AG04450 (cell line): ENCODE data around the gene GALK2. TPM values are rescaled to one million over a fixed set of nuclear protein-coding genes. Genes with fewer than 3 reads are reported as not detected.
A peak's percentile ranks its signal among the peaks of the same experiment; 100 is the strongest.

Experiments used
- CTCF ChIA-PET: fragments of 300-600, 350-600 bp; formaldehyde crosslinking; extraction: SDS; loops from one replicate; lab custom pipeline; 2022; ENCODE audit warnings: antibody characterized with exemption, inconsistent platforms; lab: Charles Lee
- POLR2A ChIA-PET: fragments of 350-600 bp; formaldehyde crosslinking; extraction: SDS; loops from one replicate; lab custom pipeline; 2021; ENCODE audit warnings: antibody characterized with exemption, inconsistent platforms; lab: Yijun Ruan, JAX
- DNase-seq: peaks from one replicate; pipeline ENCODE4 v3.0.0-alpha.2; 2011; ENCODE audit warnings: low read depth, low spot score
- H3K27ac ChIP-seq: one replicate; pipeline ENCODE4 v1.5.1; 2012; ENCODE audit warnings: low read depth, low read length, control low read depth
- H3K27me3 ChIP-seq: one replicate; pipeline ENCODE4 v1.6.0; 2012; ENCODE audit warnings: low read length; ENCODE audit not compliant: control insufficient read depth, insufficient read depth
- H3K4me3 ChIP-seq: 2 replicates; pipeline ENCODE4 v1.5.1; 2011; ENCODE audit warnings: mild to moderate bottlenecking, low read depth, low read length, control low read depth
- H3K9me3 ChIP-seq: 2 replicates; pipeline ENCODE4 v1.5.1; 2012; ENCODE audit warnings: low read length; ENCODE audit not compliant: control insufficient read depth, insufficient read depth
- polyA plus RNA-seq: library from polyadenylated mRNA; depleted of rRNA; stranded (reverse); fragments of >200 nt; gene quantifications from 2 replicates; pipeline ENCODE4 v1.2.3, GENCODE V29; 2011
- TF ChIP-seq, protein P1 (sequence below): IDR thresholded peaks from 2 replicates; pipeline ENCODE4 v1.5.1; 2011; ENCODE audit warnings: low read depth, low read length, control low read depth, inconsistent platforms

Gene GALK2
- polyA plus RNA-seq, 1 experiment: 32.2 TPM

DNA sequence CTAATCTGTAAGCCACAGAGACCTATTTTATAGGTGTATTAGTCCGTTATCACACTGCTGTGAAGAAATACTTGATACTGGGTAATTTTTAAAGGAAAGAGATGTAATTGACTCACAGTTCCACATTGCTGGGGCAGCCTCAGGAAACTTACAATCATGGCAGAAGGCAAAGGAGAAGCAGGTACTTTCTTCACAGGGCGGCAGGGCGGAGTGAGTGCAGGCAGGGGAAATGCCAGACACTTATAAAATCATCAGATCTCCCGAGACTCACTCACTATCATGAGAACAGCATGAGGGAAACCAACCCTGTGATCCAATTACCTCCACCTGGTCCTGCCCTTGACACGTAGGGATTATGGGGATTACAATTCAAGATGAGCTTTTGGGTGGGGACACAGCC is 108.7 kb downstream of the GALK2 start:
- DNase-seq: no peak
- TF ChIP-seq, protein P1, sequence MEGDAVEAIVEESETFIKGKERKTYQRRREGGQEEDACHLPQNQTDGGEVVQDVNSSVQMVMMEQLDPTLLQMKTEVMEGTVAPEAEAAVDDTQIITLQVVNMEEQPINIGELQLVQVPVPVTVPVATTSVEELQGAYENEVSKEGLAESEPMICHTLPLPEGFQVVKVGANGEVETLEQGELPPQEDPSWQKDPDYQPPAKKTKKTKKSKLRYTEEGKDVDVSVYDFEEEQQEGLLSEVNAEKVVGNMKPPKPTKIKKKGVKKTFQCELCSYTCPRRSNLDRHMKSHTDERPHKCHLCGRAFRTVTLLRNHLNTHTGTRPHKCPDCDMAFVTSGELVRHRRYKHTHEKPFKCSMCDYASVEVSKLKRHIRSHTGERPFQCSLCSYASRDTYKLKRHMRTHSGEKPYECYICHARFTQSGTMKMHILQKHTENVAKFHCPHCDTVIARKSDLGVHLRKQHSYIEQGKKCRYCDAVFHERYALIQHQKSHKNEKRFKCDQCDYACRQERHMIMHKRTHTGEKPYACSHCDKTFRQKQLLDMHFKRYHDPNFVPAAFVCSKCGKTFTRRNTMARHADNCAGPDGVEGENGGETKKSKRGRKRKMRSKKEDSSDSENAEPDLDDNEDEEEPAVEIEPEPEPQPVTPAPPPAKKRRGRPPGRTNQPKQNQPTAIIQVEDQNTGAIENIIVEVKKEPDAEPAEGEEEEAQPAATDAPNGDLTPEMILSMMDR: no peak
- H3K27me3 ChIP-seq: no peaks in the 10 kb centered on the region
- POLR2A ChIA-PET: no interaction called here
- no peak overlapping the region for H3K4me3 ChIP-seq
- H3K9me3 ChIP-seq: peaks cover 2% of the 10 kb centered on the region; the same call in 1 of the 2 replicates
- CTCF ChIA-PET: no interaction called here
- H3K27ac ChIP-seq: no peak overlapping the region

- Histone ChIP-seq H3K27ac (no peak overlapping the region), H3K4me3 (no peak overlapping the region), H3K9me3 (peaks cover 2% of the 10 kb centered on the region; the same call in 1 of the 2 replicates), H3K27me3 (no peaks in the 10 kb centered on the region)
- POLR2A ChIA-PET: no interaction called here
- no peak for DNase-seq
- TF ChIP-seq, protein P1: no peak
- CTCF ChIA-PET: no interaction called here
Observed at GRCh38 chr15:49279521-49280456, 109.7 kb downstream of the GALK2 start.

DNA sequence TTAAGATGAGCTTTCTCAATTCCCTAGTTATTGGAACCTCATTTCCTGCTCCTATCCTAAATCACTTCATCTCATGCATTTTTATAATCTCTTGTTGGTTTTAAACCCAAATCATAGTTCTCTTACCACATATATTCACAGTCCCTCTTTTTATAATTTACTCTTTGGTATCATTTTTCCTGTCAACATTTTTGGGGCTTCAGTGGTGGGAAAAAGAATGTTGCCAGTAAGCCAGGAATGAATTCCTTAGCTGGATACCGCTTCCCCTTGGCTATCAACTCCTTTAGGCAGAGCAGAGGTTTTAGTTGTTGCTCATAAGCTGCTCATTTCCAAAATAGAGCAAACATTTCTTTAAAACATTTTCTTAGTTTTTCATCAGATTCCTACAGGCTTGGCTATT is 112.3 kb downstream of the GALK2 start:
- no peaks in the 10 kb centered on the region; the same call in 1 of the 2 replicates for H3K9me3 ChIP-seq
- ChIA-PET CTCF (no interaction called here), POLR2A (interaction anchor here (1.3 kb wide), 2 partner anchors 40 to 209 kb away, joined by 4 read pairs; no protein-coding TSS in a partner anchor)
- H3K4me3 ChIP-seq: no peak overlapping the region
- peak; percentile 79 for DNase-seq
- H3K27ac ChIP-seq: peak overlapping the region; percentile 66
- H3K27me3 ChIP-seq: no peaks in the 10 kb centered on the region
- TF ChIP-seq, protein P1: no peak

DNA sequence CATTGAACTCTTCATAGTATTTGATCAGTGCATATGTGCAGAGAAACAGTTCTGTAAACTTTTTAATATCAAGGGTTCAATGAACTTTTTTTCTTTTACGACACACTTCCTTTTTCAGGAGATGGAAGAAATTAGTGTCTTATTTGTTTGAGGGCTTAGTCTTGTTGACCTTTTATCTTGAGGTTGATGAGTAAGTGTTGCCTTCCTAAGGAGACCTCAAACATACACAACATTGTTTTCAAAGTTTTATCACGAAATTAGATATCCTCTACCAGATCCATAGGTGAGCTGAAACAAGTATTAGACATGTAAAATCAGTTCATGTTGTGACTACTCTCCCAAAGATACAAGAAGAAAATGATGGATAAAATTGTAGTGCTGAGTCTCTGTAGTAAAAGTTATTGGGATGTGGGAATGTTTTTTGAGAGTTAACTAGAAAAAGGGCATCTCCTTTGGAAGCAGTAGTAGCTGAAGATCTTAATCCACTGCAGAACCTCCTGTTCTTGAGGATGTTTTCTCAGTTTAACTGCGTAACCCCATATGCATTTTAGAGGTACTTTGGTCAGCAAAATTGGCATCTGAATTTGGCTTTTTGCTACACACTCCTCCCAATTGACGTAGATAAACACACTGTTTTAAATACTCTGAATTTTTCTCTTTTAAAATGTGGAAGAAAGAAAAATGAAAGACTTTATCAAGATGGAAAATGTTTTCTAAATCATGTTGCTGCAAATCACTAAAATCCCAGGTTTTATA is 116.8 kb downstream of the GALK2 start:
- ChIA-PET CTCF (no interaction called here), POLR2A (no interaction called here)
- no peak for DNase-seq
- TF ChIP-seq, protein P1: no peak
- Histone ChIP-seq H3K27me3 (no peaks in the 10 kb centered on the region), H3K4me3 (no peak overlapping the region), H3K9me3 (no peaks in the 10 kb centered on the region), H3K27ac (no peak overlapping the region)
